ENCODE measurements around the gene IZUMO2. TPM values are rescaled to one million over a fixed set of nuclear protein-coding genes. Genes with fewer than 3 reads are reported as not detected.
A peak's percentile ranks its signal among the peaks of the same experiment; 100 is the strongest.
"Not testable (repeated sequence)": the region's sequence is repeated elsewhere in the genome, so short reads cannot be mapped to it uniquely, and the experiment has no call there.

The IZUMO2 gene
- total RNA-seq, 1 donor from 2014 or later: not detected

- peaks cover 21% of the 10 kb centered on the region for H3K27me3 ChIP-seq (ENCODE audit: low read depth)
- ATAC-seq (peak in 1 of 2 donors; percentile 59), DNase-seq (peak; percentile 62)
- H3K36me3 ChIP-seq; intact Hi-C loops (cut with DNase I); H3K27ac ChIP-seq; H3K4me1 ChIP-seq; H3K4me3 ChIP-seq; H3K9me3 ChIP-seq: not testable (repeated sequence)
- TF ChIP-seq CTCF (IDR thresholded peaks at IDR 0.05): peak; percentile 19
Measured at GRCh38 chr19:50136603-50137365, 26.3 kb downstream of the IZUMO2 start.

GRCh38 chr19:50135856-50136602 lies 27.1 kb downstream of the IZUMO2 start:
- intact Hi-C loops (cut with DNase I); H3K4me3 ChIP-seq; DNase-seq: not testable (repeated sequence)

GRCh38 chr19:50134777-50135719 lies 28.0 kb downstream of the IZUMO2 start:
- H3K4me1 ChIP-seq; H3K9me3 ChIP-seq; DNase-seq; H3K4me3 ChIP-seq; H3K36me3 ChIP-seq; ATAC-seq; H3K27ac ChIP-seq; intact Hi-C loops (cut with DNase I): not testable (repeated sequence)
- H3K27me3 ChIP-seq (ENCODE audit: low read depth): peaks cover 21% of the 10 kb centered on the region

More at GRCh38 chr19:50135856-50136602, 27.1 kb downstream of the IZUMO2 start:
- H3K36me3 ChIP-seq, ATAC-seq, H3K4me1 ChIP-seq, H3K27ac ChIP-seq, H3K9me3 ChIP-seq: not testable (repeated sequence)
- H3K27me3 ChIP-seq (ENCODE audit: low read depth): peaks cover 21% of the 10 kb centered on the region

GRCh38 chr19:50133518-50134492 lies 29.3 kb downstream of the IZUMO2 start:
- H3K27ac ChIP-seq; intact Hi-C loops (cut with DNase I): not testable (repeated sequence)

GRCh38 chr19:50104012-50104411 lies 59.1 kb downstream of the IZUMO2 start:
- H3K36me3 ChIP-seq; ATAC-seq; H3K4me3 ChIP-seq; H3K27me3 ChIP-seq (ENCODE audit: low read depth); H3K27ac ChIP-seq; H3K4me1 ChIP-seq; DNase-seq; H3K9me3 ChIP-seq; intact Hi-C loops (cut with DNase I): not testable (repeated sequence)

More at GRCh38 chr19:50133518-50134492, 29.3 kb downstream of the IZUMO2 start:
- H3K9me3 ChIP-seq, H3K36me3 ChIP-seq, DNase-seq, H3K4me1 ChIP-seq, H3K4me3 ChIP-seq, ATAC-seq: not testable (repeated sequence)
- H3K27me3 ChIP-seq (ENCODE audit: low read depth): peaks cover 21% of the 10 kb centered on the region

GRCh38 chr19:50103405-50103804 lies 59.7 kb downstream of the IZUMO2 start:
- H3K36me3 ChIP-seq; H3K27me3 ChIP-seq (ENCODE audit: low read depth); H3K4me3 ChIP-seq; ATAC-seq; intact Hi-C loops (cut with DNase I); H3K27ac ChIP-seq; H3K9me3 ChIP-seq; DNase-seq; H3K4me1 ChIP-seq: not testable (repeated sequence)

Other genes with a start within 250 kb of the IZUMO2 start
- gene ATF5, start 234.1 kb downstream of the IZUMO2 start, total RNA-seq: 13.8 TPM
- gene NUP62, start 233.8 kb downstream of the IZUMO2 start, total RNA-seq: 36.5 TPM
- gene SIGLEC11, start 202.1 kb downstream of the IZUMO2 start, total RNA-seq: 7.7 TPM
- gene VRK3, start 137.9 kb downstream of the IZUMO2 start, total RNA-seq: 47.1 TPM
- 6.8 TPM for gene ZNF473, start 137.3 kb downstream of the IZUMO2 start, total RNA-seq
- gene MYH14, start 40.3 kb upstream of the IZUMO2 start, total RNA-seq: 113 TPM
- 11.1 TPM for gene KCNC3, start 166.1 kb upstream of the IZUMO2 start, total RNA-seq
- gene NAPSA, start 202.4 kb upstream of the IZUMO2 start, total RNA-seq: 1,633 TPM
- 100 TPM for gene NR1H2, start 213.2 kb upstream of the IZUMO2 start, total RNA-seq
- 35.1 TPM for gene POLD1, start 221.1 kb upstream of the IZUMO2 start, total RNA-seq

Data from lower lobe of right lung (tissue), 2 donors.